ENCODE measurements around the gene CCDC92.

CCDC92 gene

GRCh38 chr12:123923038-123923437 lies 49.6 kb downstream of the CCDC92 start:
- no CpG with 5 or more reads among the region's 2 CpGs for WGBS (ENCODE audit: insufficient coverage)
- Histone ChIP-seq H3K27ac (ENCODE audit: insufficient read depth in 1 of 2, low read depth in 1 of 2, low read length in 2 of 2, poor library complexity in 1 of 2, severe bottlenecking in 2 of 2) (no peak overlapping the region), H3K4me3 (ENCODE audit: control insufficient read depth in 1 of 7, extremely low read depth in 1 of 7, insufficient read depth in 4 of 7, low read depth in 2 of 7, low read length in 6 of 7) (no peak overlapping the region), H3K4me1 (ENCODE audit: control extremely low read depth in 1 of 4, control insufficient read depth in 4 of 4, insufficient read depth in 4 of 4, low read length in 3 of 4) (no peaks in the 10 kb centered on the region), H3K27me3 (replicated peaks in 2 of 5; ENCODE audit: control insufficient read depth in 4 of 5, insufficient read depth in 5 of 5, low read length in 4 of 5) (no peaks in the 10 kb centered on the region), H3K9me3 (ENCODE audit: control extremely low read depth in 1 of 5, control insufficient read depth in 4 of 5, insufficient read depth in 2 of 5, low read depth in 1 of 5, low read length in 4 of 5) (no peaks in the 10 kb centered on the region), H3K36me3 (ENCODE audit: control insufficient read depth in 4 of 4, insufficient read depth in 4 of 4, low read length in 3 of 4) (no peaks in the 10 kb centered on the region)
- ChIA-PET CTCF (no interaction called here), POLR2A (no interaction called here)
- no peak for DNase-seq

GRCh38 chr12:123919980-123920360 lies 52.7 kb downstream of the CCDC92 start:
- ChIA-PET POLR2A (no interaction called here), CTCF (no interaction called here)
- Histone ChIP-seq H3K27ac (ENCODE audit: insufficient read depth in 1 of 2, low read depth in 1 of 2, low read length in 2 of 2, poor library complexity in 1 of 2, severe bottlenecking in 2 of 2) (no peak overlapping the region), H3K27me3 (replicated peaks in 2 of 5; ENCODE audit: control insufficient read depth in 4 of 5, insufficient read depth in 5 of 5, low read length in 4 of 5) (no peaks in the 10 kb centered on the region), H3K9me3 (ENCODE audit: control extremely low read depth in 1 of 5, control insufficient read depth in 4 of 5, insufficient read depth in 2 of 5, low read depth in 1 of 5, low read length in 4 of 5) (no peaks in the 10 kb centered on the region), H3K4me3 (ENCODE audit: control insufficient read depth in 1 of 7, extremely low read depth in 1 of 7, insufficient read depth in 4 of 7, low read depth in 2 of 7, low read length in 6 of 7) (no peak overlapping the region), H3K36me3 (ENCODE audit: control insufficient read depth in 4 of 4, insufficient read depth in 4 of 4, low read length in 3 of 4) (no peaks in the 10 kb centered on the region), H3K4me1 (ENCODE audit: control extremely low read depth in 1 of 4, control insufficient read depth in 4 of 4, insufficient read depth in 4 of 4, low read length in 3 of 4) (no peaks in the 10 kb centered on the region)
- WGBS (ENCODE audit: insufficient coverage): no CpG with 5 or more reads among the region's 3 CpGs
- DNase-seq: peak in 1 of 3 donors; percentile 8

GRCh38 chr12:123917337-123917850 lies 55.2 kb downstream of the CCDC92 start:
- CTCF ChIA-PET: interaction anchor here (1.8 kb wide), 1 partner anchor 12 kb away, joined by 7 read pairs; no protein-coding TSS in a partner anchor
- no peak overlapping the region for H3K4me3 ChIP-seq (ENCODE audit: control insufficient read depth in 1 of 7, extremely low read depth in 1 of 7, insufficient read depth in 4 of 7, low read depth in 2 of 7, low read length in 6 of 7)
- H3K36me3 ChIP-seq (ENCODE audit: control insufficient read depth in 4 of 4, insufficient read depth in 4 of 4, low read length in 3 of 4): no peaks in the 10 kb centered on the region
- no peak overlapping the region for H3K27ac ChIP-seq (ENCODE audit: insufficient read depth in 1 of 2, low read depth in 1 of 2, low read length in 2 of 2, poor library complexity in 1 of 2, severe bottlenecking in 2 of 2)
- H3K9me3 ChIP-seq (ENCODE audit: control extremely low read depth in 1 of 5, control insufficient read depth in 4 of 5, insufficient read depth in 2 of 5, low read depth in 1 of 5, low read length in 4 of 5): no peaks in the 10 kb centered on the region
- H3K4me1 ChIP-seq (ENCODE audit: control extremely low read depth in 1 of 4, control insufficient read depth in 4 of 4, insufficient read depth in 4 of 4, low read length in 3 of 4): no peaks in the 10 kb centered on the region
- no peak for DNase-seq
- WGBS (ENCODE audit: insufficient coverage): 94% methylated on average over 18 of the region's 19 CpGs
- no peaks in the 10 kb centered on the region for H3K27me3 ChIP-seq (replicated peaks in 2 of 5; ENCODE audit: control insufficient read depth in 4 of 5, insufficient read depth in 5 of 5, low read length in 4 of 5)
- POLR2A ChIA-PET: no interaction called here

GRCh38 chr12:123916729-123917128 lies 55.9 kb downstream of the CCDC92 start:
- DNase-seq: peak in 2 of 3 donors; percentile 28 to 37

GRCh38 chr12:123914726-123915333 lies 57.8 kb downstream of the CCDC92 start:
- ChIA-PET CTCF (interaction anchor here (1.1 to 2.7 kb wide), 3 partner anchors 10 to 46 kb away, joined by 3 to 13 read pairs (median 3); no protein-coding TSS in a partner anchor), POLR2A (no interaction called here)
- no peak for DNase-seq
- no peaks in the 10 kb centered on the region for H3K27me3 ChIP-seq (replicated peaks in 2 of 5; ENCODE audit: control insufficient read depth in 4 of 5, insufficient read depth in 5 of 5, low read length in 4 of 5)
- H3K36me3 ChIP-seq (ENCODE audit: control insufficient read depth in 4 of 4, insufficient read depth in 4 of 4, low read length in 3 of 4): no peaks in the 10 kb centered on the region
- no peak overlapping the region for H3K4me3 ChIP-seq (ENCODE audit: control insufficient read depth in 1 of 7, extremely low read depth in 1 of 7, insufficient read depth in 4 of 7, low read depth in 2 of 7, low read length in 6 of 7)
- 90% methylated on average over 15 of the region's 20 CpGs for WGBS (ENCODE audit: insufficient coverage)
- H3K4me1 ChIP-seq (ENCODE audit: control extremely low read depth in 1 of 4, control insufficient read depth in 4 of 4, insufficient read depth in 4 of 4, low read length in 3 of 4): no peaks in the 10 kb centered on the region
- no peaks in the 10 kb centered on the region for H3K9me3 ChIP-seq (ENCODE audit: control extremely low read depth in 1 of 5, control insufficient read depth in 4 of 5, insufficient read depth in 2 of 5, low read depth in 1 of 5, low read length in 4 of 5)
- no peak overlapping the region for H3K27ac ChIP-seq (ENCODE audit: insufficient read depth in 1 of 2, low read depth in 1 of 2, low read length in 2 of 2, poor library complexity in 1 of 2, severe bottlenecking in 2 of 2)

More at GRCh38 chr12:123916729-123917128, 55.9 kb downstream of the CCDC92 start:
- WGBS (ENCODE audit: insufficient coverage): 100% methylated on average over 3 of the region's 5 CpGs
- Histone ChIP-seq H3K27me3 (replicated peaks in 2 of 5; ENCODE audit: control insufficient read depth in 4 of 5, insufficient read depth in 5 of 5, low read length in 4 of 5) (no peaks in the 10 kb centered on the region), H3K9me3 (ENCODE audit: control extremely low read depth in 1 of 5, control insufficient read depth in 4 of 5, insufficient read depth in 2 of 5, low read depth in 1 of 5, low read length in 4 of 5) (no peaks in the 10 kb centered on the region), H3K4me1 (ENCODE audit: control extremely low read depth in 1 of 4, control insufficient read depth in 4 of 4, insufficient read depth in 4 of 4, low read length in 3 of 4) (no peaks in the 10 kb centered on the region), H3K36me3 (ENCODE audit: control insufficient read depth in 4 of 4, insufficient read depth in 4 of 4, low read length in 3 of 4) (no peaks in the 10 kb centered on the region), H3K4me3 (ENCODE audit: control insufficient read depth in 1 of 7, extremely low read depth in 1 of 7, insufficient read depth in 4 of 7, low read depth in 2 of 7, low read length in 6 of 7) (no peak overlapping the region), H3K27ac (ENCODE audit: insufficient read depth in 1 of 2, low read depth in 1 of 2, low read length in 2 of 2, poor library complexity in 1 of 2, severe bottlenecking in 2 of 2) (no peak overlapping the region)
- ChIA-PET POLR2A (no interaction called here), CTCF (no interaction called here)

- no peaks in the 10 kb centered on the region for H3K4me1 ChIP-seq (ENCODE audit: control extremely low read depth in 1 of 4, control insufficient read depth in 4 of 4, insufficient read depth in 4 of 4, low read length in 3 of 4)
- ChIA-PET POLR2A (no interaction called here), CTCF (interaction anchor here (1.4 to 2.7 kb wide), 2 partner anchors 8 to 26 kb away, joined by 3 to 13 read pairs; no protein-coding TSS in a partner anchor)
- H3K27me3 ChIP-seq (replicated peaks in 2 of 5; ENCODE audit: control insufficient read depth in 4 of 5, insufficient read depth in 5 of 5, low read length in 4 of 5): no peaks in the 10 kb centered on the region
- no peak overlapping the region for H3K27ac ChIP-seq (ENCODE audit: insufficient read depth in 1 of 2, low read depth in 1 of 2, low read length in 2 of 2, poor library complexity in 1 of 2, severe bottlenecking in 2 of 2)
- peak; percentile 52 to 89 (median 85) for DNase-seq
- no peaks in the 10 kb centered on the region for H3K36me3 ChIP-seq (ENCODE audit: control insufficient read depth in 4 of 4, insufficient read depth in 4 of 4, low read length in 3 of 4)
- no peak overlapping the region for H3K4me3 ChIP-seq (ENCODE audit: control insufficient read depth in 1 of 7, extremely low read depth in 1 of 7, insufficient read depth in 4 of 7, low read depth in 2 of 7, low read length in 6 of 7)
- WGBS (ENCODE audit: insufficient coverage): 93% methylated on average over 21 of the region's 25 CpGs
- no peaks in the 10 kb centered on the region for H3K9me3 ChIP-seq (ENCODE audit: control extremely low read depth in 1 of 5, control insufficient read depth in 4 of 5, insufficient read depth in 2 of 5, low read depth in 1 of 5, low read length in 4 of 5)
These were observed 59.9 kb downstream of the CCDC92 start for GRCh38 chr12:123912415-123913380.
